Measurements from ENCODE around the gene AZU1. TPM values are rescaled to one million over a fixed set of nuclear protein-coding genes. Genes with fewer than 3 reads are reported as not detected.
A peak's percentile ranks its signal among the peaks of the same experiment; 100 is the strongest.

Gene AZU1
- total RNA-seq, 2 experiments from 2014 or later: not detected

DNA sequence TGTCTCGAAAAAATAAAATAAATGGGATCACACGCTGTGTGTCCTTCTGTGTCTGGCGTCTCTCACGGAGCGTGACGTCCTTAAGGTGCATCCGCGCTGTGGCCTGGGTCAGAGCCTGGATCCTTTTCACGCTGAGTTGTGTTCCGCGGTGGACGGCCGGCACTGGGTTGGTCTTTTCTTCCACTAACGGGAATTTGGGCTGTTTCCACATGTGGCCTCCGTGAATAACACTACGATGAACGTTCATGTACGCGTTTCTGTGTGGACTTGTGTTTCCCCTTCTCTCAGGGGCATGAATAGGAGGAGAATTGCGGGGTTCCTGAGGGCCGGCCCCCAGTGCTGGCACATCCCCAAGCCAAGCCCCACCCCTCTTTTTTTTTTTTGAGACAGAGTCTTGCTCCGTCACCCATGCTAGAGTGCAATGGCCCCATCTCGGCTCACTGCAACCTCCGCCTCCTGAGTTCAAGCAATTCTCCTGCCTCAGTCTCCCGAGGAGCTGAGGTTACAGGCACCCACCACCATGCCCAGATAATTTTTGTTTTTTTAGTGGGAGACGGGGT, 36.5 kb upstream of the AZU1 start:
- CTCF ChIA-PET: no interaction called here
- DNase-seq (no peak), ATAC-seq (no peak)
- POLR2A ChIA-PET: no interaction called here
- no peak overlapping the region for H3K27ac Mint-ChIP-seq
- intact Hi-C loops (cut with DNase I, micrococcal nuclease): no loop called here
- no peaks in the 10 kb centered on the region for H3K9me3 Mint-ChIP-seq (ENCODE audit: low read depth)
- no peak overlapping the region for H3K4me3 Mint-ChIP-seq
- peaks cover 4% of the 10 kb centered on the region for H3K27me3 Mint-ChIP-seq
- H3K4me1 Mint-ChIP-seq: peaks cover 2% of the 10 kb centered on the region
- H3K36me3 Mint-ChIP-seq (ENCODE audit: low read depth): no peaks in the 10 kb centered on the region

DNA sequence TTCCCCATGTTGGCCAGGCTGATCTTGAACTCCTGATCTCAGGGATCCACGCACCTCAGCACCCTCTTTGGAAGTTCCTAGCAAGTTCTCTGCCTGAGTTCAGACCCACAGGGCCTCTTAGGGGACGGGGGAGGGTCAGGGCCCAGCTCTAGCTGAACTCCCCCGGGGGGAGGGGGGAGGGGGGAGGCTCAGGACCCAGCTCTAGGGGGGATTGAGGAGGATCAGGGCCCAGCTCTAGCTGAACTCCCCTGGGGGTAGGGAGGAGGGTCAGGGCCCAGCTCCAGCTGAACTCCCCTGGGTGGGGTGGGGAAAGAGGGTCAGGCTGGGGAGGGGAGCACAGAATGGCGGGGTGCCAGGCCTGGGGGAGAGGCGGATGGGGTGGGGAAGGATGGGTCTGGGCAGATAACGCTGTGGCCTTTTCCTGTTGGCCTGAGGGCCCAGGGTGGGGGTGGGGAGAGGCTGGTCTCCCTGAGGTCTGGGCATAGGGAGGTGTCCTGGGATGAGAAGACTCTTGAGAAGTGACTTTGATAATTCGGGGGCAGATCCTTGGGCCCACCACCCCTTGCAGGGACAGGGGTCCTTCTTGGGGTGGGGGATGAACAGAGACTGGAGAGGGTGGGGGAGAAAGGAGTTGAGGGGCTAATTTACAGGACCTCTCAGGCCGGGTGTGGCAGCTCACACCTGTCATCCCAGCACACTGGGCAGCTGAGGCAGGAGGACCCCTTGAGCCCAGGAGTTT, 35.9 kb upstream of the AZU1 start:
- Mint-ChIP-seq H3K4me3 (no peak overlapping the region), H3K4me1 (peaks cover 4% of the 10 kb centered on the region), H3K36me3 (ENCODE audit: low read depth) (no peaks in the 10 kb centered on the region), H3K9me3 (ENCODE audit: low read depth) (no peaks in the 10 kb centered on the region), H3K27ac (no peak overlapping the region), H3K27me3 (peaks cover 4% of the 10 kb centered on the region)
- POLR2A ChIA-PET: interaction anchor here (0.6 kb wide), 1 partner anchor 80 kb away, joined by 4 read pairs; no protein-coding TSS in a partner anchor
- intact Hi-C loops (cut with DNase I, micrococcal nuclease): no loop called here
- CTCF ChIA-PET: no interaction called here
- ATAC-seq (no peak), DNase-seq (no peak)

DNA sequence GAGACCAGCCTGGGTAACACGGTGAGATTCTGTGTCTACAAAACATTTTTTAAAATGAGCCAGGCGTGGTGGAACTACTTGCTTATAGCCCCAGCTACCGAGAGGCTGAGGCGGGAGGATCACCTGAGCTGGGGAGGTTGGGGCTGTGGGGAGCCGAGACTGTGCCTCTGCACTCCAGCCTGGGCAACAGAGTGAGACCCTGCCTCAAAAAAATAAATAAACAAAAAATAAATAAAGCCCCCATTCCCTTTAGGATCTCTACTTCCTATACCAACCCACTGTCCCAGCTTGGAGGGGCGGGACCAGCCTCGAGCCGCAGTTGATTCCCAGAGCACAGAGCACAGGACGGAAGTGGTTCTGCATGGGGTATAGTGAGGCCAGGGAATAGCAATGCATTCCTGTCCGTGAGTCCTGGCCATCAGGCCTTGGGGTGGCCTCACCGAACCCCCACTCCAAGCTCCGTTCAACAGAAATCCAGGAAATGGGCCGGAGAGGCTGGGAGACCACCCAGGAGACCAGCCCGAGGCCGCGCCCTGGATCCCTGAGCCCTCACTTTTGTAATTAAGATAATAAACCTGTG, 35.2 kb upstream of the AZU1 start:
- no peaks in the 10 kb centered on the region for H3K36me3 Mint-ChIP-seq (ENCODE audit: low read depth)
- H3K4me1 Mint-ChIP-seq: peaks cover 5% of the 10 kb centered on the region
- ChIA-PET POLR2A (interaction anchor here (0.6 kb wide), 1 partner anchor 79 kb away, joined by 4 read pairs; no protein-coding TSS in a partner anchor), CTCF (interaction anchor here (1.2 kb wide), 1 partner anchor 58 kb away, joined by 3 read pairs; no protein-coding TSS in a partner anchor)
- H3K4me3 Mint-ChIP-seq: no peak overlapping the region
- no peaks in the 10 kb centered on the region for H3K9me3 Mint-ChIP-seq (ENCODE audit: low read depth)
- intact Hi-C loops (cut with DNase I, micrococcal nuclease): no loop called here
- DNase-seq: no peak
- H3K27me3 Mint-ChIP-seq: peaks cover 4% of the 10 kb centered on the region
- H3K27ac Mint-ChIP-seq: no peak overlapping the region
- no peak for ATAC-seq

DNA sequence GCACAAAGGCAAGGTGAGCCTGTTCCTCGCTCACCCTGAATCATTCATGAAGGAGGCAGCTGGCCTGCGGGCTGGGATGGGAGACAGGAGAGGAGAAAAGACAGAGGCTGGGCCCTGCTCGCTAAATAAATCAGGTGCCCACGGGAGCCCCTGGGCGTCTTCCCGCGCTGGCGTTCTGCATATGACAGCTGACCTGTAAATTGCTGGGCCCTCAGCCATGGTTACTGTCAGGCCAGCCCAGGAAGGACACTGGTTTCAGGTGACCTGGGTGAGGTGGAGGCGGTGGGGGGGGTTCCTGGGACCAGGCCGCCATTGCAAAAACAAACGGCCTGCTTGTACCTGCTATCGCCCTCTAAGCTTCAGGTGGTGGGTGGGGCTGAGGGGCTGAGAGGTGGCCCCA, 33.8 kb upstream of the AZU1 start:
- peaks cover 5% of the 10 kb centered on the region for H3K4me1 Mint-ChIP-seq
- CTCF ChIA-PET: interaction anchor here (1.2 kb wide), 1 partner anchor 60 kb away, joined by 3 read pairs; no protein-coding TSS in a partner anchor
- DNase-seq: no peak

DNA sequence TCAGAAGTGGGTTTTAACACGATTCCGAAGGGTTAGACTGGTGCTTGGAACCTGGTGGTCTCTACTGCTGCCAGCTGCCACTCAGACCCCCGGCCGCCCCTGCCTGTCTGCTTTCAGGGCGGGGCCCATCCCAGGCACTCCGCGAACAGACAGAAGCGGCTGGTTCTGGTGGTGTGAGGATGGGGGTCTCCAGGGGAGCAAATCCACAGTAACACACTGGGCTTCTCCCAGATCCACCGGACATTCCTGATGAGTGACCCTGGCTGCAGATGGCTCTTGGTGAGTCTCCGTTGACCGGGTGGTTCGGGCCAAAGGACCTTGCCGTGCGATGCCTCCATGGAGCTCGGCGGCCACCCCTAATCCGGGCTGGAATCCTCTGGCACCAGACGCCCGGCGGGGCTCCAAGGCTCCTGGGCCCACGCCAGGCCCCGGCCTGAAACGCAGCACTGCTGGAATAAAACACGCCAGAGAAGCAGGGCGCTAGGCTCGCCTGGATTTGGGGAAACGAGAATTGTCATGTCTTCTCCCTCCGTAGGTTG, 32.5 kb upstream of the AZU1 start:
- Mint-ChIP-seq H3K4me3 (no peak overlapping the region), H3K4me1 (peaks cover 9% of the 10 kb centered on the region), H3K27me3 (no peaks in the 10 kb centered on the region), H3K36me3 (ENCODE audit: low read depth) (peaks cover 17% of the 10 kb centered on the region), H3K27ac (no peak overlapping the region), H3K9me3 (ENCODE audit: low read depth) (no peaks in the 10 kb centered on the region)
- DNase-seq (no peak), ATAC-seq (no peak)
- CTCF ChIA-PET: interaction anchor here (0.7 kb wide), 1 partner anchor 246 kb away, joined by 3 read pairs; no protein-coding TSS in a partner anchor
- intact Hi-C loops (cut with DNase I, micrococcal nuclease): loop anchor here (5.0 kb wide), 5 partner anchors 133 to 1067 kb away; partner anchors contain the start of genes ARHGAP45 (in 1 of the 2), KLF16 (in 1 of the 2), RNF126 (in 1 of the 2) and RPS15 (in 1 of the 2)
- POLR2A ChIA-PET: no interaction called here

More for the DNA sequence above, 33.8 kb upstream of the AZU1 start:
- peaks cover 4% of the 10 kb centered on the region for H3K27me3 Mint-ChIP-seq
- POLR2A ChIA-PET: no interaction called here
- H3K36me3 Mint-ChIP-seq (ENCODE audit: low read depth): peaks cover 5% of the 10 kb centered on the region
- intact Hi-C loops (cut with DNase I, micrococcal nuclease): no loop called here
- H3K27ac Mint-ChIP-seq: no peak overlapping the region
- no peak for ATAC-seq
- H3K9me3 Mint-ChIP-seq (ENCODE audit: low read depth): no peaks in the 10 kb centered on the region
- no peak overlapping the region for H3K4me3 Mint-ChIP-seq

DNA sequence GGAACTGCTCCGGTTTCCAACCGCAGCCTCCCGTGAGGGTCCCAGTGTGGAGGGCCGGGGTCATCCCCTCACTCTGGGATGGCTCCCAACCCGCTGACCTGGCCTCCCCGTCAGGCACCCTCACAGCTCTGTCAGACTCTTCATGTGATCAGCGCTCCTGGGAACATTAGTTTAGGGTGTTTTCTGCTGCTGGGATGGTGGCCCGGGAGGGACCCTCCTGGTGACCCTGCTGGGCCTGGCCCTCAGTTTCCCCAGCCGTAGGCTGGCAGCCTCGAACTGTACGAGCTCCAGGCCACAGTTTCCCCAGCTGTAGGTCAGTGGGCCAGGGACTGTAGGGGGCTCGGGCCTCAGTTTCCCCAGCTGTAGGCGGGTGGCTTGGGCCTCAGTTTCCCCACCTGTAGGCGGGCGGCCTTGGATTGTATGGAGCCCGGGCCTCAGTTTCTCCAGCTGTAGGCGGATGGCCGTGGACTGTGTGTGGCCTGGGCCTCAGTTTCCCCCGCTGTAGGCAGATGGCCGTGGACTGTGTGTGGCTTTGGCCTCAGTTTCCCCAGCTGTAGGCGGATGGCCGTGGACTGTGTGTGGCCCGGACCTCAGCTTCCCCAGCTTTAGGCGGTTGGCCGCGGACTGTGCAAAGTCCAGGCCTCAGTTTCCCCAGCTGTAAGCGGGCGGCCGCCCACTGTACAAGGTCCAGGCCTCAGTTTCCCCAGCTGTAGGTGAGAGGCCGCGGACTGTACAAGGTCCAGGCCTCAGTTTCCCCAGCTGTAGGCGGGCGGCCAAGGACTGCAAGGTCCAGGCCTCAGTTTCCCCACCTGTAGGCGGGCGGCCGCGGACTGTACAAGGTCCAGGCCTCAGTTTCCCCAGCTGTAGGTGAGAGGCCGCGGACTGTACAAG, 31.7 kb upstream of the AZU1 start:
- DNase-seq (no peak), ATAC-seq (no peak)
- peak overlapping the region; percentile 93 for H3K4me3 Mint-ChIP-seq
- no peaks in the 10 kb centered on the region for H3K27me3 Mint-ChIP-seq
- no peaks in the 10 kb centered on the region for H3K9me3 Mint-ChIP-seq (ENCODE audit: low read depth)
- ChIA-PET POLR2A (no interaction called here), CTCF (interaction anchor here (0.7 kb wide), 1 partner anchor 245 kb away, joined by 3 read pairs; no protein-coding TSS in a partner anchor)
- peaks cover 24% of the 10 kb centered on the region for H3K36me3 Mint-ChIP-seq (ENCODE audit: low read depth)
- H3K27ac Mint-ChIP-seq: no peak overlapping the region
- H3K4me1 Mint-ChIP-seq: peaks cover 15% of the 10 kb centered on the region
- intact Hi-C loops (cut with DNase I, micrococcal nuclease): loop anchor here (1.0 to 5.0 kb wide), 9 partner anchors 25 to 1066 kb away; partner anchors contain the start of genes ARHGAP45 (in 1 of the 2), KLF16 (in 1 of the 2), PCSK4 (in 1 of the 2) and POLR2E (in 1 of the 2)

DNA sequence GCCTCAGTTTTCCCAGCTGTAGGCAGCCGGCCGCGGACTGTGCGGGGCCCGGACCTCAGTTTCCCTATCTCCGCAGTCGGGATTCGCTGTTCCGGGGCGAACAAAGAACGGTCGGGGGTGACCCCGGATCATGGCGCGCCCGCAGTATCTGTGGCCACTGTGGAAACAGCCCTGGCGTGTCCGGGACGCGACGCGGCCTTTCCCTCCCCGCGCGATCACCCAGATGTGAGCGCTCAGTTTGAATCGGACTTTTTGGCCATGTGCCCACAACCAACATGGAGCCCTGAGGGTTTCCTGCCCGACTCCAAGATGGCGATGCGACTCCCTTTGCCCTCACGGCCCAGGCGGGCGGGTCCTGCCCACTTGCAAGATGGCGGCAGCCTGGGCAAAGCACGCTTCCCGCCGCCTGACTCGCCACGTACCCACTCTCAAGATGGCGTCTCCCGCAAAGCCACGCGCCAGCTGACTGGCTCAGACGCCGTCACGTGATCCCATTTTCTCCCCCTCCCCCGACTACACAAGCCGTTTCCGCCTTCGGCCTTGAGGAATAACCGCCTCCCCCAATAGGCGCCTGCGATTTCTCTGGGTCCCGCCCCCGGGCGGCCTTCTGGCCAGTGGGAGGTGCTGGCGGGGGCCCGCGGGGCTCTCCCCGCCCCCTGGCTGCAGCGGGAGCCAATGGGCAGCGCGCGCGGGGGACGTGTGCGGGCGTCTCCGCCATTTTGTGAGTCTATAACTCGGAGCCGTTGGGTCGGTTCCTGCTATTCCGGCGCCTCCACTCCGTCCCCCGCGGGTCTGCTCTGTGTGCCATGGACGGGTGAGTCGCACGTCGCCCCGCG, 30.7 kb upstream of the AZU1 start, which contains the start of gene PTBP1:
TSS of gene PTBP1 (plus strand) at position 761 of the 836 bp plus-strand sequence. CDS start at position 807, 46 bp downstream.
- Mint-ChIP-seq H3K36me3 (ENCODE audit: low read depth) (peaks cover 31% of the 10 kb centered on the region), H3K27me3 (no peaks in the 10 kb centered on the region), H3K4me3 (peak within 1 kb of the TSS; percentile 93), H3K4me1 (peaks cover 25% of the 10 kb centered on the region), H3K27ac (peak within 1 kb of the TSS; percentile 95), H3K9me3 (ENCODE audit: low read depth) (no peaks in the 10 kb centered on the region)
- ChIA-PET CTCF (no interaction called here), POLR2A (interaction anchor here (0.6 to 0.9 kb wide), 3 partner anchors 22 to 410 kb away, joined by 3 to 6 read pairs (median 3); no protein-coding TSS in a partner anchor)
- ATAC-seq: peak; percentile 86
- intact Hi-C loops (cut with DNase I, micrococcal nuclease): loop anchor here (1.0 to 5.0 kb wide), 30 partner anchors 26 to 1065 kb away; partner anchors contain the start of genes RNF126 (in 2 of the 2), ARHGAP45 (in 1 of the 2), BSG (in 1 of the 2) and CDC34 (in 1 of the 2)
- peak; percentile 100 for DNase-seq

DNA sequence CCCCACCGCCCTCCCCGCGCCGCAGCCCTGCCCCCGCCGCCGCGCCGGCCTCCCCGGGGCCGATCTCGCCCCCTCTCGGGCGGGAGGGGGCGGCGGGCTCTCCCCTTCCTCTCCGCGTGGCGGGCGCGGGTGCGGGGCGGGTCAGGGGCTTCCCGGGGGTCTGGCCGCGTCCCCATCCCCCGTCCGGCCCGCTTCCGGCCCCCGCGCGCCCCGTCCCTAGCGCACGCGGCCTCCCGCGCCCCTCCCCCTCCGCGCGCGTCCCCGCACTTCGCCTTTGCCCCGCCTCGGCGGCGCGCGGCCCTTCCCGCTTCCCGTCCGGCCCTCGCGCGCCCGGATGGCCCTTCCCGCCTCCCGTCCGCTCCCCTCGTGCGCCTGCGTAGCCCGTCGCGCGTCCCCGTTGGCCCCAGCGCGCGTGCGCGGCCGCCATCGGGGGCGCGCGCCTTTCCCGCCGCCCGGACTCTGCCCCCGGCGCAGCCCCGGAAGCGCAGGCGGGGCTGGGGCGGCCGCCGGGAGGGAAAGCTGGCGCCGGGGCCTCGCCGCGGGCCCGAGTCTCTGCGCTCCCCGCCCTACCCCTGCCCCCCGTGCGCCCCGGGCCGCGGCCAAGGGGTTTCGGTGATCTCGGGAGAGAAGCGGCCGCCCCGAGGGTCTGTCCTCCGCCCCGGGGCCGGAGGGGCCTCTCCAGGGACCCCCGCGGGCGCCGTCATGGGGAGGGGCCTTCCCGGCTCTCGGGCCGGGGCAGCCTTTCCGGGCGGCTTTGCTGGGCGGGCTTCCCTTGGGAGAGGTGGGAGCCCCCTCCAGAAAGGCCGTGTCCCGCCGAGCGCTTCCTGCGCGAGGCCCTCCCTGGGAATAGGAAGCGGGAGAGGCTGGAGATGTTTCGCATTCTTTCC, 29.9 kb upstream of the AZU1 start:
- intact Hi-C loops (cut with DNase I, micrococcal nuclease): loop anchor here (1.0 to 5.0 kb wide), 29 partner anchors 27 to 1065 kb away; partner anchors contain the start of genes RNF126 (in 2 of the 2), ARHGAP45 (in 1 of the 2), BSG (in 1 of the 2) and CDC34 (in 1 of the 2)
- Mint-ChIP-seq H3K27me3 (no peaks in the 10 kb centered on the region), H3K27ac (peak overlapping the region; percentile 90), H3K4me3 (peak overlapping the region; percentile 93), H3K9me3 (ENCODE audit: low read depth) (no peaks in the 10 kb centered on the region), H3K36me3 (ENCODE audit: low read depth) (peaks cover 38% of the 10 kb centered on the region), H3K4me1 (peaks cover 32% of the 10 kb centered on the region)
- DNase-seq: peak; percentile 95
- ATAC-seq: peak; percentile 21
- CTCF ChIA-PET: no interaction called here
- POLR2A ChIA-PET: interaction anchor here (0.7 to 1.4 kb wide), 3 partner anchors 10 to 471 kb away, joined by 4 to 6 read pairs (median 4); partner anchors contain the start of gene CIRBP

Data from activated CD4-positive, alpha-beta T cell treated with anti-CD3 and anti-CD28 coated beads for 36 hours (primary cell).